Measurements from ENCODE around the gene STK25.
"Not testable (repeated sequence)": the region's sequence is repeated elsewhere in the genome, so short reads cannot be mapped to it uniquely, and the experiment has no call there.

STK25 gene

DNA sequence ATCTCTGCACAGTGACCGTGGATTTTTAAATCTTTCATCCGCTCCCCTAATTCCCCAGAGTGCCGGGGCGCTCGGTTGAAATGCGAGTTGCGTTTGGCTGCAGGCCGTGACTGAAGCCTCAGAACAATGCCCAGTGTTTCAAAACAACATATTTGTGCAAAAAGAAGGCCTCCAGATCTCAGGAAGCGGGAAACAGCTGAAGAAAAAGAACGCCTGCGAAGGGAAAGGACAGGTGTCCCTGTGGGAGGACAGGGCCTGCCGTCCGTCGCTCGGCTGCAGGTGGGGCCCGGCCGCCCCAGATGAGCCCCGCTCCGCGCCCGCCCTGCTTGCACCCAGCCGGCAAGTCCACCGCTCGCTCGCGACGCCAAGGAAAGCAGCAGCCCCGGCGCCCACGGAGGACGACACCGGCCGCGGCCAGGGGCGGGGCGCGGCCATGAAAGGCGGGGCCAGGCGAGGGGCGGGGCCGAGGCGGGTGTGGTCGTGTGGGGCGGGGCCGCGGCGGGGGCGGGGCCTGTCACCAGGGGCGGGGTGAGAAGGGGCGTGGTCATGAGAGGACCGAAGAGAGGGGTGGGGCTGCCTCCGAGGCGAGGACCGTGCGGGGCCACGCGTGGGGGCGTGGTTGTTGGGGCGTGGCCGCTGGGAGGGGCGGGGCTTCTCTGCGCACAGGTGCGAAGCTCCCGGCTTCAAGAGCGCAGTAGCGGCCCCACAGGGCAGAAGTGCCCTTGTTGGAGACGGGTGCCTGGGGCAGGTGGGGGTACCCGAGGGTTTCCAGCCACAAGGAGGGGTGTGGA, 32.6 kb upstream of the STK25 start:
- peak in 37 of 42 donors; percentile 33 to 87 (median 62) for DNase-seq
- intact Hi-C loops (cut with DNase I), result no loop called here

DNA sequence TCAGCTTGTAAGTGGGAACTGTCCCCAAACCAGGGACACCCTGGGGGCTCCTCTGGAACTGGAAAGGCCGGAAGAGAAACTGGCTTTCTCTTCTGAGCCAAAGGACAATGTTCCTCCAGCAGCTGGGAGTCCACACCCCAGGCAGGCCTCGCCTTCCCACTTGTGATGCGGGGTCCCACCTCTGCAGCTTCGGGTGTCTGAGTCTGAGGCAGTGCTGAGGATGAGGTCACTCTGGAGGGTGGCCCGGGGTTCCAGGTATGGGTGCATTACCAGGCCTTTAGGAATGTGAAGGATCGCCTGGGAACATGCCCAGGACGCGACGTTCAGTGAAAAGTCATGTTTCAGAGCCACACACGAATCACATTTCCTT, 32.0 kb upstream of the STK25 start:
- intact Hi-C loops (cut with DNase I), result no loop called here
- no peak for DNase-seq

DNA sequence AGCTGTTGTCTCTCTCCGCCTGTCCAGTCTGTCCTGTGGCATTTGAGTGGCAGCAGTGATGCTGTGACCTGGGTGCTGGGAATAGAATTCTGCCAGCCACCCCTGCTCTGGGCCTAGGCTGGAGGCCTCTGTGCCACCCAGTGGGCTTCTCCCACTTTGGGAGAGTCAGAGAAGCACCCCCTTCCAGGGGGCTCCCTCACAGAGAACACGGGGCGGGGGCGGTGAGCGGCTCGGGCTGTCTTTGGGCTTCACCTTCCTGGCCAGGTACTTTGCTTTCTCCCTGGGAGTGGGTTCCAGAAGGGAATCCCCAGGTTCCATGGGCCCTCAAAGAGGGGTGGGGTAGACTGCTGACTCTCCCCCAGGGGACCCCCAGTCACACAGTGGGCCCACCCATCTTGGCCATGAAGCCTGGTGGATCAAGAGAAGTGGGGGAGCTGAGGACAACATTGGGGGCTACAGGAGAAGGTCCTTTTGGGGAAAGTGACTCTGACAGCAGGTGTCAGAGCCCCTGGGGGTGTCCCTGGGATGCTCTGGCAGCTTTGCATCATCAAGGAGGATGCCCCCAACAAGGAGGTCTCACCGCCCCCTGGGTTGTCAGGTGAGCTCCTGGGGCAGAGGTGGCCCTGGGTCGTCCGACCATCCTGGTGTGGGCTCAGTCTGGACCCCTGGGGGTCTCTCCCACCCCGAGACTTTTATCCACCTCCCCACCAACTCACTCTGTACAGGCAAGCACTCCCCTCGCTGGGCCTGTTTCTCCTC, 31.4 kb upstream of the STK25 start:
- intact Hi-C loops (cut with DNase I), result no loop called here

DNA sequence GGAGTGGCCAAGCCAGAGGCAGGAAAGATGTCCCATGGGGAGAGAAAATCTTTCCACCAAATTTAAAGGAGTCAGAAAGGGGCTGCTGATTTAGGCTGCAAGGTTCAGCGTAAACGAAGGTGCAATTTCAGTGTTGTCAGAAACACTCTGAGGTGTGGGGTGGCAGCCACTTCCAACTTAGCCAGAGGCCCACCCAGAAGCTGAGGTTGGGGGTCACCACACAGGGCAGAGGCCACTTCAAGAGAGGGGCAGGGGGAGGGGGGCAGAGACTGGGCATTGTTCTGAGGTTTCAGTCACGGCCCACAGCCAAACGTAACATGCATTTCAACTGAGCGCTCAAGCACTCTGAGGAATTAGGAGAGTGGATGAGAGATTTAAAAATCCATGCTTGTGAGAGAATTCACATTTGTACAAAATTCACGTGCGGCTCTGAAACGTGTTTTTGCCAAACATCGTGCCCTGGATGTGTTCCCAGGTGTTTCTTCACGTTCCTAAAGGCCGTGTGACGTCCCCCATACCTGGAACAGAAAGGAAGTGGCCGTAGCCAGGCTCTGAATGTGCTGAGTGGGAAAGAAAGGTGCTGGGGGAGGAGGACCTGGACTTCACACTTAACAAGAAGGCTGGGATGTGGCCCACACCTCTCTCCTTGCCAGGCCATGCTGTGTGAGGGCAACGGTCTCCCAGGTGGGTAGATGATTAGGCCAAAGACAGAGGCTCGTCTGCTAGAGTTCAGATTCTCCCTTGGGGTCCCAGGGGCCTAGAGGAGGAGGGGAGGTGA, 30.6 kb upstream of the STK25 start:
- intact Hi-C loops (cut with DNase I), result no loop called here
- no peak for DNase-seq

More for the DNA sequence above, 31.4 kb upstream of the STK25 start:
- no peak for DNase-seq

DNA sequence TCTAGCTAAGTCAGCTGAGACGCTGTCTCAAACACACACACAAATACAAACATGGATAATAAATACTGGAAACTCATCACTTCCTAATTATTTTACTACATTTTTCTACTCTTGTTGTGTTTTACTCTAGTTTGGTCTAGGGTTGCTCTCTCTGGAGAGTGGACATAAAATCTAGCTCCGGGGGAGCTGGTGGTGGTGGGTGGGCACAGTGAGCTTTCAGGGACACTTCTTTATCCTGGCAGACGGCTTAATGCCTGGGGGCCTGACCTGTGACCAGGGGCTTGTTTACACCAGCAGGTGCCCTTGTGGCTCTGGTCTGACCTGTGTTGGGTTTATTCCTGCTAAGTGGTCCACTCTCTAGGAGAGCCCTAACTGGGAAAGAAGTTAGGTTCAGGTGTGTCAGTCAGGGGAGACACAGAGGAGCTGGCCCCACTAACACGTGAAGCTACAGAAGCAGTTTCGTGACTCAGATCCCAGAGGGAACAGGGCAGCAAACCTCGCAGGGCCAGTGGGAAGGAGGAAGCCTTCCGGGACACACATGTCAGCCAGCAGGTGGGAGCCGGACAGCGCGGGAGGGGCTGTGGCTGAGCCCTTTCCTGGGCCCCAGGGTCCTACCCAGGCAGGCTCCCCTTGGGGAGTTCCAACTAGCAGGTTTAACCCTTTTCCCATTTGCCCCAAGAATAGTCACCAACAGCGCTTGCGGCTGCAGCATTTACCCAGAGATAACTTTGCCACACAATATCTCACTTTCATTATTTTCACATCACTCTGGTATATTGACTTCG, 27.7 kb upstream of the STK25 start:
- intact Hi-C loops (cut with DNase I), result no loop called here
- no peak for DNase-seq

DNA sequence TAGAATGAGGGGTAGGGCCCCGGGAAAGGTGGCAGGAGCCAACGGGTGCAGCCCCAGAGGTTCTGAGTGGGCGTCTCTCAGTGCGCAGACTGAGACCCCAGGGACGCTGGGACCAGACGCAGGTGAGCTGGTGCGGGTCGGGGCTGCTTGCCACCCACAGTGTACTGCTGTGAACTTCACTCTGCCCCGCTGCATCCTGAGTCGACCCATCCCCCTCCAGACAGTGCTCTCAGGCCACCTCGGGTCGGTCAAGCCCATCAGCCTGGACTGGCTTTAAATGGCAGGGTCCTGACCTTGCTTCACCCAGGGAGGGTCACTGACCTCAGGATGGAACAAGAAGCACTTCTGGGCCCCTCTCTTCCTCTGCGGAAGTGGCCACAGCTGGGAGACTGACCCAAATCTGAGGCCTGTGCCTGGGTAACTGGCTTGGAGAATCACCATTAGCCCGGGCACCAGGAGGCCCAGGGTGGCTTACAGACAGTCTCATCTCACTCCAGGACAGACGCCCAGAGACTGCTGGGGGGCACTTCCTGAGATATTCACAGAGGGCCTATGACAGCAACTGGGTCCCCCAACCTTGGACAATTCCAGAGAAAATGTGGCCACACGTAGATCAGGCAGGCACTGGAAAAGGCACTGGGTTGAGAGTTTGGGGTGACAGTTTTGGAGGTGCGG, 26.5 kb upstream of the STK25 start:
- no peak for DNase-seq
- intact Hi-C loops (cut with DNase I), result no loop called here

DNA sequence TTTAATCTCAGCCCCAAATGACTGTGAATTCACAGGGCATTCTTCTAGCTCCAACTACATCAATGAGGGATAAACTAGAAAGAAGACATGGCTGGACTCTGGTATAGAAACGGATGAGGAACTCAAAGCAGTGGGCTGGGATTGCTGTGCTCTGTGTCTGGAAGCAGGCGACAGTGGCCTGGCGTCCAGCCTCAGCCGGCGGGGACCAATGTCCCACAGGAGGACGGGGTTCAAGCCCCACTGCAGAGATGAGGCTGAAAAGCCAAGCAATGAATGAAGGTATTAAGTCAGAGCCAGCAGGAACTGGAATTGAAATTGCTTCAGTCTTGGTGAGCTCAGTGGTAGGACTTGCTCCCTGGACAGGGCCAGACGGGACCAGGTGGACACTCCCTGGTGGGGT, 25.9 kb upstream of the STK25 start:
- intact Hi-C loops (cut with DNase I), result no loop called here
- DNase-seq, result no peak

DNA sequence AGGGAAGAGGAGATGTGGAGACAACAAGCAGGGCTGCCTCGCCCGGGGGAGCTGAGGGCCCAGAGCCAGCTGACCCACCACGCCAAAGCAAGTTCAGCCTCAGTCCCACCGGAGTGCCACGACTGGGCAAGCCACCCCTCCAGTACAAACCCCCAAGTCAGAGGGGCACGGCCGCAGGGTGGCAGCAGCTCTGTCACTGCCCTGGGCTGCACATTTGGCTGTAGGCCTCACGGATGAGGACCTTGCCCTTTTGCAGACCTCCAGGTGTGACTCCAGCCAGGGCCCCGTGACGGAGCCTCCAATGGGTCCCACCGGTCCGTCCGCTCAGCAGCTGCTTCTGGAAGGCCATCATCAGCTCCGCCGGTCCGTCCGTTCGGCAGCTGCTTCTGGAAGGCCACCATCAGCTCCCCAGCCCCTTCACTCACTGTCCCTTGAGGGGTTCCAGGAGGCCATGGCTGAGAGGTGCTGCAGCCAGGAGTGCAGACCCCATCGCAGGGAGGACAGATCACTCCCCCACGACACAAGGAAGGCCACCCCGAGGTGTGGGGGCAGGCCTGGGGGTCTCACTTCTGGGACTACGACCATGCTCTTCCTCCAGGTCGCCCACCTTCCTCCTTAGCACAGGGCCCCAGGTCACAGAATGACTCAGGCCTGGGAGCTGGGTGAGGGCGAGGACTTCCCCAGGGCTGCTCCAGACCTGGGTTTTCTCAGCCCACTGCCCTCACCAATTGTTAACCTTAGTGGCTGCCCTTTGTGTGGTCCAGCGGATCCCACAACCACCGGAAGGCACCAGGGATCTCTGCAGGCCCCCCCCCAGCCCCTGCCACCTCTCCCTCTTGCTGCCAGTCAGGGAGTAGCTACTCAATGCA, 24.6 kb upstream of the STK25 start:
- intact Hi-C loops (cut with DNase I), result no loop called here
- no peak for DNase-seq

DNA sequence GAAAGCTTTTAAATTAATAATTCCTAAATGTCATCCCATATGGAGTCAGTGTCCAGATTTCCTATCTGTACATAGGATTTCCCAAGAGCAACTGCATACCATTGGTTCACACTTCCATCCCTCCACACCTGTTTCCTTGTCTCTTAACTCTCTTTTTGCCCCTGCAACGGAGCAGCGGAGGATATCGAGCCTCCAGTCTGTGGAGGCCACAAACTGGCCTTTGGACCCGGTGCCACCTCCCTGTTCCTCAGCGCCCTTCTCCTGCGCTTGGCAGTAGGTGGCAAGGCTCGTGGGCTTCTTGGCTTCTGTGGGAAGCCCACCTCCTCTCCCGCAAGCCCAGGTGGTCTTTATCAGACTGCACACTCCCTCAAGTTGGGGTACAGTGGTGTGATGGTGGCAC, 23.8 kb upstream of the STK25 start:
- intact Hi-C loops (cut with DNase I), result no loop called here
- DNase-seq, result no peak

DNA sequence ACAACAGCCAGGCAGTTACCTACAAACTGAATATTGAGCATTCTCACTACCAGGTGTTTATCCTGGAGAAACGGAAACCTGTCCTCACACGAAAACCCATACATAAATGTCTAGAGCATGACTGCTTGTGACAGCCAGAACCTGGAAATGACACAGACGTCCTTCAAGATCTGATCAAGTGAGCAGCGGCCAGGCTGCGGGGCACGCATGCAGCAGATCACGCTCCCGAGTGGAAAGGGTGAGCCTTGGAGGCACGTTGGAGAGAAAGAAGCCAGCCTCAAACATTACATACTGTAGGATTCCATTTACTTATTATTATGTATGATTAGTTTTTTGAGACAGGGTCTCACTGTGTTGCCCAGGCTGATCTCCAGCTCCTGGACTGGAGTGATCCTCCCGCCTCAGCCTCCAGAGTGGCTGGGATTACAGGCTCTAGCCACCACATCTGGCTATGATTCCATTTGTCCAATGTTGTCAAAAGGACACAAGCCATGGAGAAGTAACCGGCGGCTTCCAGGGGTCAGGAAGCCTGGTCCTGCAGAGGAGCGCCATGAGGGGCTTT, 22.9 kb upstream of the STK25 start:
- DNase-seq, result no peak
- intact Hi-C loops (cut with DNase I), result no loop called here

DNA sequence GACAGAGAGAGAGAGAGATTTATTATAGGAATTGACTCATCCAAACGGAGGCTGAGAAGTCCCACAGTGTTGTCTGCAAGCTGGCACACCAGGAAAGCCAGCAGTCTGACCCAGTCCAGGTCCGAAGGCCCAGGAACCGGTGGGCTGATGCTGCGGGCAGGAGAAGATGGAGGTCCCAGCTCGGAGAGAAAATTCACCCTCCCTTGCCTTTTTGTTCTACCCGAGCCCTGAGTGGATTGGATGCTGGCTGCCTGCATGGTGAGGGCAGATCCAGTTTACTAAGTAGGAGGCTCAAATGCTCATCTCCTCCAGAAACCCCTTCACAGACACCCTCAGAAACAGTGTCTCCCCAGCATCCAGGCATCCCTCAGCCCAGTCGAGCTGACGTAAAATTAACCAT, 22.2 kb upstream of the STK25 start:
- no peak for DNase-seq
- intact Hi-C loops (cut with DNase I), result no loop called here

DNA sequence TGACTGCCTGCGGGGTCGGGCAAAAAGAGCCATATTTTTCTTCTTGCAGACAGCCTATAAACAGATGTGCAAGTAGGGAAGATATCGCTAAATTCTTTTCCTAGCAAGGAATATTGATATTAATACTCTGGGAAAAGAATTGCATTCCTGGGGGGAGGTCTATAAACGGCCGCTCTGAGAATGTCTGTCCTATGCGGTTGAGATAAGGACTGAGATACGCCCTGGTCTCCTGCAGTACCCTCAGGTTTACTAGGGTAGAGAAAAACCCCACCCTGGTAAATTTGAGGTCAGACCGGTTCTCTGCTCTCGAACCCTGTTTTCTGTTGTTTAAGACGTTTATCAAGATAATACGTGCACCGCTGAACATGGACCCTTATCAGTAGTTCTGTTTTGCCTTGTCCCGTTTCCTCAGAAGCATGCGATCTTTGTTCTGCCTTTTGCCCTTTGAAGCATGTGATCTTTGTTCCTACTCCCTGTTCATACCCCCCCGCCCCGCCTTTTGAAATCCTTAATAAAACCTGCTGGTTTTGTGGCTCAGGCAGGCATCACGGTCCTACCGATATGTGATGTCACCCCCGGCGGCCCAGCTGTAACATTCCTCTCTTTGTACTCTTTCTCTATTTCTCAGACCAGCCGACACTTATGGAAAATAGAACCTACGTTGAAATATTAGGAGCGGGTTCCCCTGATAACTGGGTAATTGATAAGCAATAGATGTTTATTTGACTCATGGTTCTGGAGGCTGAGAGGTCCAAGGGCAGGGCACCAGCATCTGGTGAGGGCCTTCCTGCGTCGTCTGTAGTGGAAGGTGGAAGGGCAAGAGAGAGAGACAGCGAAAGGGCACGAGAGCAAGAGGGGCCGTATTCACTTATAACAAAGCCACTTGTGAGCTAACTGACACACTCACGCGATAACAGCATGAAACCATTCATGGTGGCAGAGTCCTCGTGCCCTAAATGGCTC, 17.7 kb upstream of the STK25 start:
- not testable (repeated sequence) for DNase-seq

DNA sequence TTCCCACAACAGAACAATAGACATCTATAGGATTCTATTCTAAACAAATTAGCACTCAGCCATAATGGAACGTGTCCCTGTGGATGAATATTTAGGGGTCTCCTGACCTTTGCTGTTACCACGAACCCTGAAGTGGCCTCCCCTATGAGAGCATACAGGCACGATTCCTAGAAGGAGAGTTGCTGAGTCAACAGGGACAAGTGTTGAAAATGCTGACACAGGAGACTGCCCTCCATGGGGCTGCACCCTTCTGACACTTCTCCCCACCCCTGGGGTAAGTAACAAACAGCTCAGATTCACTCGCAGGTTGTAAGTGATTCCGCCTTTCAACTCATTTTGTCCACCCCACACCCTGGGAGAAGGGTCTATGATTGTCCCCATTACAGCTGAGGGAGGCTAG, 14.1 kb upstream of the STK25 start:
- DNase-seq, result no peak
- intact Hi-C loops (cut with DNase I), result no loop called here

More for the DNA sequence above, 17.7 kb upstream of the STK25 start:
- intact Hi-C loops (cut with DNase I), result not testable (repeated sequence)

DNA sequence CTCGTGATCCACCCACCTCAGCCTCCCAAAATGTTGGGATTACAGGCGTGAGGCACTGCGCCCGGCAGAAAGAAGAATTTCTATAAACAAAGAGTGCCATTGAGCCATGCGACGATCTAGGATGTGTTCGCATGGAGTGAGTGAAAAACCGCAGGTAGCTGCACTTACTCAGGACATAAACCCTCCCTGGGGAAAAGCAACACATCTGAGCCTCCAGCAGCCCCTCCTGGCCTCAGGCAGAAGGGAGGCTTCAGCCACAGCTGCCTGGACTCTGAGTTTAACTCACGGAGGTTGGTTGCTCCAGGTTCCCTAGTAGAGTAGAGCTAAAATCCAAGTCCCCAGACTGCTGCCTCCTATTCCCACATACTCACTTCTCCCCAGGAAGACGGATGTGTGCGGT, 11.3 kb upstream of the STK25 start:
- intact Hi-C loops (cut with DNase I), result no loop called here

DNA sequence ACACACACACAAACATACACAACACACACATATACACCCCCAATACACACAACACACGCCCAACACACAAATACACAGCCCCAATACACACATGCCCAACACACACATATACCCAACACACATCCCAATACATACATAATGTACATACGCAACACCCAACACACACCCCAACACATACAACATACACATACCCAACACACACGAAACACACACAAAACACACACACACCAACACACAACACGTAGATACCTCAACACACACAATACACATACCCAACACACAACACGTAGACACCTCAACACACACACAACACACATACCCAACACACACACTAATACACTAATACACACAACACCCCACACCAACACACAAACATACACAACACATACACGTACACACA, 8.9 kb upstream of the STK25 start:
- intact Hi-C loops (cut with DNase I), result no loop called here
- no peak for DNase-seq

More for the DNA sequence above, 11.3 kb upstream of the STK25 start:
- DNase-seq, result no peak

DNA sequence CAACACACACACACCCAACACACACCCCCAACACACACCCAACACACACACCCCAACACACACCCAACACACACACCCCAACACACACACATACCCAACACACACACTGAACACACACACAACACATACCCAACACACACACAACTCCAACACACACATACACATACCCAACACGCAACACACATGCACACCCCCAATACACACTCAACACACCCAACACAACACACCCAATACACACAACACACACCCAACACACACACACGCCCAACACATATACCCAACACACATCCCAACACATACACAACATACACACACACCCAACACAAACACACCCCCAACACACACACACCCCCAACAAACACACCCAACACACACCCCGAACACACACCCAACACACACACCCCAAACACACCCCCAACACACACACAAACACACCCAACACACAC, 8.2 kb upstream of the STK25 start:
- DNase-seq, result no peak
- intact Hi-C loops (cut with DNase I), result no loop called here

Data from head of caudate nucleus (tissue), 42 donors.